ENCODE results near the gene MBD3L2B. TPM values are rescaled to one million over a fixed set of nuclear protein-coding genes. Genes with fewer than 3 reads are reported as not detected.

MBD3L2B gene
- total and polyA plus RNA-seq, 2 experiments from 2014 or later = not detected

DNA sequence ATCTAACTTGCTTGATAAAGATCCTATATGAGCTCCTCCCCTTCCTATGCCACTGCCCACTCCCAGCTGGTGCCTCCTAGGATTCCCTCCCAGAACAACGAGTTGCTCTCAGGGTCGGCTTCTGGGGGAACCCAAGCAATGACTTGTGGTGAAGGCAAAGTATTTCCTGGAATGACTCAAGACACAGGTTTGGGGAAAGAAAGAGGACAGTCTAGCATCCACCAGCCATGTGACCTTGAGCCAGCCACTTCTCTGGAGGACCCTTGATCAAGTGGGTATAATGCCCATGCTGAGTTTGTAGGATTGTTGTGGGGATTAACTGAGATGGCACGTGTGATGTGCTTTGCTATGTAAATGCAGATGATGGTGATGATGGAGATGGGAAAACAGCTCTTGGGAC, 33.0 kb downstream of the MBD3L2B start:
- H3K4me2 ChIP-seq = no peak overlapping the region
- H3K4me3 Mint-ChIP-seq = no peak overlapping the region
- peaks cover 40% of the 10 kb centered on the region for H3K36me3 Mint-ChIP-seq (ENCODE audit: low read depth)
- H3K27ac Mint-ChIP-seq = no peak overlapping the region
- H3K36me3 ChIP-seq (ENCODE audit: insufficient read depth) = no peaks in the 10 kb centered on the region; the same call in 1 of the 2 replicates
- H3K27ac ChIP-seq (ENCODE audit: low read depth) = no peak overlapping the region
- no peak overlapping the region for H2AFZ ChIP-seq
- no peaks in the 10 kb centered on the region for H3F3A ChIP-seq (replicated peaks; ENCODE audit: low read depth)
- DNase-seq (ENCODE audit: low spot score) (no peak), ATAC-seq (no peak)
- no peaks in the 10 kb centered on the region for H3K4me1 ChIP-seq (ENCODE audit: insufficient read depth)
- H3K9me3 Mint-ChIP-seq = peaks cover 82% of the 10 kb centered on the region
- no peaks in the 10 kb centered on the region for H4K20me1 ChIP-seq (replicated peaks; ENCODE audit: insufficient read depth)
- no peak overlapping the region for H3K4me3 ChIP-seq
- H3K27me3 ChIP-seq (ENCODE audit: insufficient read depth) = no peaks in the 10 kb centered on the region
- H3K79me2 ChIP-seq (replicated peaks; ENCODE audit: insufficient read depth) = no peaks in the 10 kb centered on the region
- no peaks in the 10 kb centered on the region for H3K9me2 ChIP-seq (ENCODE audit: insufficient read depth)
- H3K27me3 Mint-ChIP-seq (ENCODE audit: insufficient read depth, low read depth, poor library complexity) = no peaks in the 10 kb centered on the region
- H3K4me1 Mint-ChIP-seq = no peaks in the 10 kb centered on the region
- TF ChIP-seq, protein P1, sequence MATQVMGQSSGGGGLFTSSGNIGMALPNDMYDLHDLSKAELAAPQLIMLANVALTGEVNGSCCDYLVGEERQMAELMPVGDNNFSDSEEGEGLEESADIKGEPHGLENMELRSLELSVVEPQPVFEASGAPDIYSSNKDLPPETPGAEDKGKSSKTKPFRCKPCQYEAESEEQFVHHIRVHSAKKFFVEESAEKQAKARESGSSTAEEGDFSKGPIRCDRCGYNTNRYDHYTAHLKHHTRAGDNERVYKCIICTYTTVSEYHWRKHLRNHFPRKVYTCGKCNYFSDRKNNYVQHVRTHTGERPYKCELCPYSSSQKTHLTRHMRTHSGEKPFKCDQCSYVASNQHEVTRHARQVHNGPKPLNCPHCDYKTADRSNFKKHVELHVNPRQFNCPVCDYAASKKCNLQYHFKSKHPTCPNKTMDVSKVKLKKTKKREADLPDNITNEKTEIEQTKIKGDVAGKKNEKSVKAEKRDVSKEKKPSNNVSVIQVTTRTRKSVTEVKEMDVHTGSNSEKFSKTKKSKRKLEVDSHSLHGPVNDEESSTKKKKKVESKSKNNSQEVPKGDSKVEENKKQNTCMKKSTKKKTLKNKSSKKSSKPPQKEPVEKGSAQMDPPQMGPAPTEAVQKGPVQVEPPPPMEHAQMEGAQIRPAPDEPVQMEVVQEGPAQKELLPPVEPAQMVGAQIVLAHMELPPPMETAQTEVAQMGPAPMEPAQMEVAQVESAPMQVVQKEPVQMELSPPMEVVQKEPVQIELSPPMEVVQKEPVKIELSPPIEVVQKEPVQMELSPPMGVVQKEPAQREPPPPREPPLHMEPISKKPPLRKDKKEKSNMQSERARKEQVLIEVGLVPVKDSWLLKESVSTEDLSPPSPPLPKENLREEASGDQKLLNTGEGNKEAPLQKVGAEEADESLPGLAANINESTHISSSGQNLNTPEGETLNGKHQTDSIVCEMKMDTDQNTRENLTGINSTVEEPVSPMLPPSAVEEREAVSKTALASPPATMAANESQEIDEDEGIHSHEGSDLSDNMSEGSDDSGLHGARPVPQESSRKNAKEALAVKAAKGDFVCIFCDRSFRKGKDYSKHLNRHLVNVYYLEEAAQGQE (IDR thresholded peaks at IDR 0.05; ENCODE audit: unreplicated experiment) = no peak
- TF ChIP-seq CREB1 (CRISPR knock-in tag; IDR thresholded peaks at IDR 0.05; ENCODE audit: low read depth) (no peak), STAT1 (IDR thresholded peaks at IDR 0.05; ENCODE audit: unreplicated experiment) (no peak), JUNB (IDR thresholded peaks at IDR 0.05; ENCODE audit: unreplicated experiment) (no peak), ZNF331 (CRISPR knock-in tag; IDR thresholded peaks at IDR 0.05; ENCODE audit: low read depth) (no peak), POLR2AphosphoS5 (IDR thresholded peaks at IDR 0.05; ENCODE audit: low read depth) (no peak), ZNF114 (CRISPR knock-in tag; IDR thresholded peaks at IDR 0.05) (no peak), ZNF462 (CRISPR knock-in tag; IDR thresholded peaks at IDR 0.05) (no peak), EZH2 (IDR thresholded peaks at IDR 0.05; ENCODE audit: low read depth, unreplicated experiment) (no peak), EZH2phosphoT487 (IDR thresholded peaks at IDR 0.05; ENCODE audit: unreplicated experiment) (no peak), NANOG (IDR thresholded peaks at IDR 0.05; ENCODE audit: borderline replicate concordance) (no peak)
- TF ChIP-seq, protein P2, sequence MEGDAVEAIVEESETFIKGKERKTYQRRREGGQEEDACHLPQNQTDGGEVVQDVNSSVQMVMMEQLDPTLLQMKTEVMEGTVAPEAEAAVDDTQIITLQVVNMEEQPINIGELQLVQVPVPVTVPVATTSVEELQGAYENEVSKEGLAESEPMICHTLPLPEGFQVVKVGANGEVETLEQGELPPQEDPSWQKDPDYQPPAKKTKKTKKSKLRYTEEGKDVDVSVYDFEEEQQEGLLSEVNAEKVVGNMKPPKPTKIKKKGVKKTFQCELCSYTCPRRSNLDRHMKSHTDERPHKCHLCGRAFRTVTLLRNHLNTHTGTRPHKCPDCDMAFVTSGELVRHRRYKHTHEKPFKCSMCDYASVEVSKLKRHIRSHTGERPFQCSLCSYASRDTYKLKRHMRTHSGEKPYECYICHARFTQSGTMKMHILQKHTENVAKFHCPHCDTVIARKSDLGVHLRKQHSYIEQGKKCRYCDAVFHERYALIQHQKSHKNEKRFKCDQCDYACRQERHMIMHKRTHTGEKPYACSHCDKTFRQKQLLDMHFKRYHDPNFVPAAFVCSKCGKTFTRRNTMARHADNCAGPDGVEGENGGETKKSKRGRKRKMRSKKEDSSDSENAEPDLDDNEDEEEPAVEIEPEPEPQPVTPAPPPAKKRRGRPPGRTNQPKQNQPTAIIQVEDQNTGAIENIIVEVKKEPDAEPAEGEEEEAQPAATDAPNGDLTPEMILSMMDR (conservative IDR thresholded peaks at IDR 0.05; ENCODE audit: low read depth in 2 of 2) = no peak
- TF ChIP-seq, protein P3, sequence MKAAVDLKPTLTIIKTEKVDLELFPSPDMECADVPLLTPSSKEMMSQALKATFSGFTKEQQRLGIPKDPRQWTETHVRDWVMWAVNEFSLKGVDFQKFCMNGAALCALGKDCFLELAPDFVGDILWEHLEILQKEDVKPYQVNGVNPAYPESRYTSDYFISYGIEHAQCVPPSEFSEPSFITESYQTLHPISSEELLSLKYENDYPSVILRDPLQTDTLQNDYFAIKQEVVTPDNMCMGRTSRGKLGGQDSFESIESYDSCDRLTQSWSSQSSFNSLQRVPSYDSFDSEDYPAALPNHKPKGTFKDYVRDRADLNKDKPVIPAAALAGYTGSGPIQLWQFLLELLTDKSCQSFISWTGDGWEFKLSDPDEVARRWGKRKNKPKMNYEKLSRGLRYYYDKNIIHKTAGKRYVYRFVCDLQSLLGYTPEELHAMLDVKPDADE (IDR thresholded peaks at IDR 0.05) = no peak
